ENCODE results near the gene NGFR. TPM values are rescaled to one million over a fixed set of nuclear protein-coding genes. Genes with fewer than 3 reads are reported as not detected.

NGFR gene
- total and polyA plus RNA-seq, 9 of the 15 experiments (the other 6 are each of a cell fraction or from before 2014, with no cell fraction given), result 0.07 to 0.23 (median 0.13) TPM; not detected in 4

DNA sequence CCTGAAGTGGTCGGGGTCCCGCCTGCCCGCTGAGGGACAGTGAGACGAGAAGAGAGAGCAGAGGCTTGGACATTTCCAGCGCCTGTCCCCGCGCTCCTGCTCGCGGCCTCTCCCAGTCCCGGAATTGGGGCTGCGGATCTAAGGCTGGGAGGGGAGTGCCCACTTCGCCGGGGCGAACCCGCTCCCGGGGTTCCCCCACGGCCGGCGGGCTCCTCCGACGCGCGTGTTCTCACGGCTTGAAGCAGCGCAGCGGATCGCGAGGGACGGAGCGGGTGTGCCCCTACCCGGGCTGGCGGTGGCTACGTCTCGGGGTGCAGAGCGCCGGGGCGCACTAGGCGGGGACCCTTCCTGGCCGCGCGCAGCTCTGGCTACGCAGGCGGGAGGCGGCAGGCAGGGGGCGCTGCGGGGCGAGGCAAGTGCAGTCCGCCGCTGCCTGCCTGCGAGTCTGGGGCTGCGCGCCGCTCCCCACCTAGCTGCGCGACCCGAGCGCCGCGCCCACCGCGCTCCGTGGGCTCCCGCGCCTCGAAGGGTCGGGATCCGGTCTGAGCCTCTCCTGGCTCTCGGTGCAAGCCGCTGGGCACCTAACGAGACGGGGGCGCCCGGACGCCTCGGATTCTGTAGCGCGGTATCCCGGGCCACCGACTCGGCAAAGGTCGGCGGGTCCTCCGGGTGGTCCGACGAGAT, 1.2 kb downstream of the NGFR start (continued):
- TF ChIP-seq, protein P1, sequence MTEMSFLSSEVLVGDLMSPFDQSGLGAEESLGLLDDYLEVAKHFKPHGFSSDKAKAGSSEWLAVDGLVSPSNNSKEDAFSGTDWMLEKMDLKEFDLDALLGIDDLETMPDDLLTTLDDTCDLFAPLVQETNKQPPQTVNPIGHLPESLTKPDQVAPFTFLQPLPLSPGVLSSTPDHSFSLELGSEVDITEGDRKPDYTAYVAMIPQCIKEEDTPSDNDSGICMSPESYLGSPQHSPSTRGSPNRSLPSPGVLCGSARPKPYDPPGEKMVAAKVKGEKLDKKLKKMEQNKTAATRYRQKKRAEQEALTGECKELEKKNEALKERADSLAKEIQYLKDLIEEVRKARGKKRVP (CRISPR knock-in tag; IDR thresholded peaks at IDR 0.05), result no peak
- TF ChIP-seq, protein P2, sequence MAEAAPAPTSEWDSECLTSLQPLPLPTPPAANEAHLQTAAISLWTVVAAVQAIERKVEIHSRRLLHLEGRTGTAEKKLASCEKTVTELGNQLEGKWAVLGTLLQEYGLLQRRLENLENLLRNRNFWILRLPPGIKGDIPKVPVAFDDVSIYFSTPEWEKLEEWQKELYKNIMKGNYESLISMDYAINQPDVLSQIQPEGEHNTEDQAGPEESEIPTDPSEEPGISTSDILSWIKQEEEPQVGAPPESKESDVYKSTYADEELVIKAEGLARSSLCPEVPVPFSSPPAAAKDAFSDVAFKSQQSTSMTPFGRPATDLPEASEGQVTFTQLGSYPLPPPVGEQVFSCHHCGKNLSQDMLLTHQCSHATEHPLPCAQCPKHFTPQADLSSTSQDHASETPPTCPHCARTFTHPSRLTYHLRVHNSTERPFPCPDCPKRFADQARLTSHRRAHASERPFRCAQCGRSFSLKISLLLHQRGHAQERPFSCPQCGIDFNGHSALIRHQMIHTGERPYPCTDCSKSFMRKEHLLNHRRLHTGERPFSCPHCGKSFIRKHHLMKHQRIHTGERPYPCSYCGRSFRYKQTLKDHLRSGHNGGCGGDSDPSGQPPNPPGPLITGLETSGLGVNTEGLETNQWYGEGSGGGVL (CRISPR knock-in tag; IDR thresholded peaks at IDR 0.05), result no peak
- TF ChIP-seq, protein P3, sequence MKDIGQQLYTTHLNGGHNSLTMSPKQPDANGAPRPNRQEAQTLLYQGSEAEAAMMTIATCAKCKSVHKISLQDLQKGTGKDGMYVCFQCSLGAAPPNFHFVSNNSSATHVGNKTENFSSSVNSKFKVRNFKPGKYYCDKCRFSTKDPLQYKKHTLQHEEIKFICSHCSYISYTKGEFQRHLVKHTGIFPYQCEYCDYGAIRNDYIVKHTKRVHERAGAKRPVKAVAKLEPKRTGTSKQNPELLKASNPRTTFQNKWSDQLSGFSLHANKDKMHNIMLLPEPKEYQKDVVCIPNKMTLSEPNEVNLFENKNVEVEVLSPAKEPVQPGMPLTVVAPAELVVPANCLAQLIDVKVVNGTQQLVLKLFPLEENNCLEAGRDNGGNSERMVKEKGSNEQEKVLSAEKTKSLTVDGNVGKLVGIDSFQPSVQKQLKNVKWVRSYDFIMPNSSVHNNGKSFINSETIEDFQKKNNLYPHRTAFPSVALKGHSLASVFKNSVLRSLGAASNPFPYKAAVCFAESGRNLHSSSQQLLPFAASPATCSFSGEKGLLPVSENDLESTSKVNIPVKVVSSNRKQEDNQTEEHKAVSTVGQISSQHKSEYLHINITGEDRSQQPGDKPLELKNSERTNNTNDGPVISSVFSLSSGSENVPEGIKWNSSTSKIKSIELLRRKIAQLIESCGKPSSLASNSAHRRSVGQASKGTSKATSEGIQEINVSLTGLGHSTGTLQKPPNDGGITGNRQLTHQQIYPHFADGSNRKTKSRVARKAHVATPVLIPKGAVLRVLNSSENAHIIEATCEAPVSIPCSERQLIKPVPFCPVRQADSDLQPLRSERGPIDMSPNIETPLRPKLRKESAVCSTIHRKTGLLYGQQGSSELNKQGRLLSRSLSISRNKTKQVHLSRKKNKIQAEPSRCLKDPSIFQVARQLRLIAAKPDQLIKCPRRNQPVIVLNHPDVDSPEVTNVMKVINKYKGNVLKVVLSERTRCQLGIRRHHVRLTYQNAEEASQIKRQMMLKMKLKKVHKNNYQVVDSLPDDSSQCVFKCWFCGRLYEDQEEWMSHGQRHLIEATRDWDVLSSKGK (CRISPR knock-in tag; IDR thresholded peaks at IDR 0.05), result no peak
- TF ChIP-seq NFRKB (IDR thresholded peaks at IDR 0.05; ENCODE audit: low read depth) (no peak), ZNF695 (CRISPR knock-in tag; IDR thresholded peaks at IDR 0.05) (no peak), LCOR (CRISPR knock-in tag; IDR thresholded peaks at IDR 0.05) (no peak), SIRT6 (IDR thresholded peaks at IDR 0.05; ENCODE audit: low read depth, low read length) (no peak), SP1 (CRISPR knock-in tag; IDR thresholded peaks at IDR 0.05) (no peak), CTBP1 (IDR thresholded peaks at IDR 0.05; ENCODE audit: borderline replicate concordance) (peak; percentile 61; the same call in 1 of the 2 replicates), HMG20B (CRISPR knock-in tag; IDR thresholded peaks at IDR 0.05) (no peak), RBFOX2 (IDR thresholded peaks at IDR 0.05; ENCODE audit: low read depth, low read length) (no peak), ZNF274 (IDR thresholded peaks at IDR 0.05; ENCODE audit: borderline replicate concordance, low read depth, low read length) (no peak), RAD21 (CRISPR knock-in tag; conservative IDR thresholded peaks at IDR 0.05 in 1 of 2, IDR thresholded peaks at IDR 0.05 in 1 of 2) (peak; percentile 25 to 63; a peak in 3 of 4 replicates), BCOR (IDR thresholded peaks at IDR 0.05) (no peak), ZNF224 (CRISPR knock-in tag; IDR thresholded peaks at IDR 0.05) (no peak), ZNF699 (CRISPR knock-in tag; IDR thresholded peaks at IDR 0.05; ENCODE audit: insufficient replicate concordance) (no peak)
- TF ChIP-seq, protein P4, sequence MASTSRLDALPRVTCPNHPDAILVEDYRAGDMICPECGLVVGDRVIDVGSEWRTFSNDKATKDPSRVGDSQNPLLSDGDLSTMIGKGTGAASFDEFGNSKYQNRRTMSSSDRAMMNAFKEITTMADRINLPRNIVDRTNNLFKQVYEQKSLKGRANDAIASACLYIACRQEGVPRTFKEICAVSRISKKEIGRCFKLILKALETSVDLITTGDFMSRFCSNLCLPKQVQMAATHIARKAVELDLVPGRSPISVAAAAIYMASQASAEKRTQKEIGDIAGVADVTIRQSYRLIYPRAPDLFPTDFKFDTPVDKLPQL (IDR thresholded peaks at IDR 0.05; ENCODE audit: extremely low read depth, insufficient read length), result no peak
